DMS153 treated with DMSO at 0.1 percent for 48 hours (cell line): ENCODE results near the gene PLEKHM3.
A peak's percentile ranks its signal among the peaks of the same experiment; 100 is the strongest.

ENCODE experiments used
- DNase-seq: peaks from one replicate; lab custom pipeline; 2025; ENCODE audit not compliant: unreplicated experiment; lab: John Stamatoyannopoulos, UW

PLEKHM3 gene

GRCh38 chr2:208025037-208025813 is at the start of gene PLEKHM3:
Gene PLEKHM3 (minus strand): TSS chr2:208025527. CDS start chr2:208001639, 23,888 bp downstream.
- peak; percentile 74 for DNase-seq

GRCh38 chr2:208074610-208075356 is 49.5 kb upstream of the PLEKHM3 start:
- DNase-seq, result no peak

GRCh38 chr2:208072250-208072892 is 47.0 kb upstream of the PLEKHM3 start:
- peak; percentile 71 for DNase-seq

GRCh38 chr2:208069186-208069585 is 43.9 kb upstream of the PLEKHM3 start:
- no peak for DNase-seq

- DNase-seq, result no peak
These were observed 40.7 kb upstream of the PLEKHM3 start for GRCh38 chr2:208066016-208066415.

- DNase-seq, result no peak
These were observed 40.1 kb upstream of the PLEKHM3 start for GRCh38 chr2:208065476-208065875.

GRCh38 chr2:208064220-208064961 is 39.1 kb upstream of the PLEKHM3 start:
- DNase-seq, result no peak

- no peak for DNase-seq
These were observed 37.6 kb upstream of the PLEKHM3 start for GRCh38 chr2:208062961-208063360.

- peak; percentile 13 for DNase-seq
These were observed 36.8 kb upstream of the PLEKHM3 start for GRCh38 chr2:208062113-208062512.

- no peak for DNase-seq
These were observed 31.8 kb upstream of the PLEKHM3 start for GRCh38 chr2:208057108-208057507.

GRCh38 chr2:208049441-208049840 is 24.1 kb upstream of the PLEKHM3 start:
- no peak for DNase-seq

- no peak for DNase-seq
These were observed 23.7 kb upstream of the PLEKHM3 start for GRCh38 chr2:208049006-208049405.

- DNase-seq, result no peak
These were observed 22.5 kb upstream of the PLEKHM3 start for GRCh38 chr2:208047840-208048239.

GRCh38 chr2:208046686-208047085 is 21.4 kb upstream of the PLEKHM3 start:
- no peak for DNase-seq

- DNase-seq, result no peak
These were observed 17.1 kb upstream of the PLEKHM3 start for GRCh38 chr2:208042450-208042849.

- DNase-seq, result no peak
These were observed 16.7 kb upstream of the PLEKHM3 start for GRCh38 chr2:208042041-208042440.

- no peak for DNase-seq
These were observed 15.2 kb upstream of the PLEKHM3 start for GRCh38 chr2:208040199-208041171.

- DNase-seq, result no peak
These were observed 14.2 kb upstream of the PLEKHM3 start for GRCh38 chr2:208039376-208040110.
